ENCODE data around the gene CUL1.

DNA sequence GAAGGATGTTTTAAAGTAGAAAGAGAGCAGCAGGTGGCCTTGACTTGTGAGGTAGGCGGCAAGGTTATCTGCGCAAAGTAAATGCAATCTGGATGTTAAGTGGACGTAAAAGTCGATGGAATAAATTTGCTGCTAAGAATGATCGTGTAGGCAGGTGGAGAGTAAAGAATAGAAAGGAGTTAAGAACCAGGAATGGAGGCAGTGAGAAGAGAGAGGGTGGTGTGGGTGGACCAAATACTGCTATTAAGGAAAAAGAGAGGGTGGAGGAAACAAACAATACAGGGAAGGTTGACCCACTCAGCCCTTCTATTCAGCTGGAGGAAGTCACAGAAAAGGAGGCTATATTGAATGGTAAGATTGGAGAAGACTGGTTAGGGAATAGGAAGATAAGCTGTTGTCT, 1.9 kb upstream of the CUL1 start:
- TF ChIP-seq, protein P1, sequence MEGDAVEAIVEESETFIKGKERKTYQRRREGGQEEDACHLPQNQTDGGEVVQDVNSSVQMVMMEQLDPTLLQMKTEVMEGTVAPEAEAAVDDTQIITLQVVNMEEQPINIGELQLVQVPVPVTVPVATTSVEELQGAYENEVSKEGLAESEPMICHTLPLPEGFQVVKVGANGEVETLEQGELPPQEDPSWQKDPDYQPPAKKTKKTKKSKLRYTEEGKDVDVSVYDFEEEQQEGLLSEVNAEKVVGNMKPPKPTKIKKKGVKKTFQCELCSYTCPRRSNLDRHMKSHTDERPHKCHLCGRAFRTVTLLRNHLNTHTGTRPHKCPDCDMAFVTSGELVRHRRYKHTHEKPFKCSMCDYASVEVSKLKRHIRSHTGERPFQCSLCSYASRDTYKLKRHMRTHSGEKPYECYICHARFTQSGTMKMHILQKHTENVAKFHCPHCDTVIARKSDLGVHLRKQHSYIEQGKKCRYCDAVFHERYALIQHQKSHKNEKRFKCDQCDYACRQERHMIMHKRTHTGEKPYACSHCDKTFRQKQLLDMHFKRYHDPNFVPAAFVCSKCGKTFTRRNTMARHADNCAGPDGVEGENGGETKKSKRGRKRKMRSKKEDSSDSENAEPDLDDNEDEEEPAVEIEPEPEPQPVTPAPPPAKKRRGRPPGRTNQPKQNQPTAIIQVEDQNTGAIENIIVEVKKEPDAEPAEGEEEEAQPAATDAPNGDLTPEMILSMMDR (IDR thresholded peaks at IDR 0.05) = no peak
- no peak for TF ChIP-seq EP300 (IDR thresholded peaks at IDR 0.05)

Data from gastroesophageal sphincter (tissue), 3 donors.